Lower lobe of right lung (tissue), 2 donors: Measurements from ENCODE around the gene SHISA5. TPM values are rescaled to one million over a fixed set of nuclear protein-coding genes. Genes with fewer than 3 reads are reported as not detected.

Experiments used
- ATAC-seq, 2 donors: fragments of 200-7000 bp; cut with Tn5 transposase; one replicate each; pipeline ENCODE4 v1.9.1; 2020 to 2022; ENCODE audit warnings: mild to moderate bottlenecking in 2 of 2, moderate library complexity in 2 of 2
- DNase-seq: peaks from one replicate; pipeline ENCODE4 v3.0.0-alpha.2; 2020
- H3K27ac ChIP-seq: fragments of 200-600 bp; one replicate; pipeline ENCODE4 v1.8.0; 2022
- H3K27me3 ChIP-seq: fragments of 200-600 bp; one replicate; pipeline ENCODE4 v1.8.0; 2022; ENCODE audit warnings: low read depth
- H3K36me3 ChIP-seq: fragments of 200-600 bp; one replicate; pipeline ENCODE4 v1.8.0; 2022; ENCODE audit warnings: mild to moderate bottlenecking
- H3K4me1 ChIP-seq: fragments of 200-600 bp; one replicate; pipeline ENCODE4 v1.8.0; 2022
- H3K4me3 ChIP-seq: fragments of 200-600 bp; one replicate; pipeline ENCODE4 v1.8.0; 2022; ENCODE audit warnings: mild to moderate bottlenecking
- H3K9me3 ChIP-seq: fragments of 200-600 bp; one replicate; pipeline ENCODE4 v1.8.0; 2022
- CTCF ChIP-seq: fragments of 200-600 bp; IDR thresholded peaks from one replicate; pipeline ENCODE4 v1.8.0; 2022; ENCODE audit warnings: antibody characterized with exemption, mild to moderate bottlenecking
- intact Hi-C: fragments of 100-400 bp; cut with DNase I; formaldehyde crosslinking; loops from one replicate; pipeline ENCODE4 v1.11.0; 2022
- microRNA-seq: library from miRNA; unstranded; fragments of <30 nt; microRNA quantifications from one replicate; pipeline ENCODE4 v1.2.0, GENCODE V29; 2020; ENCODE audit warnings: borderline number of aligned reads
- total RNA-seq: library from RNA; stranded (reverse); fragmentation: NEBNext Ultra II Directional; extraction: Animal tissue kit (Norgen Biotek cat#: 25700); gene quantifications from one replicate; pipeline ENCODE4 v1.2.1, GENCODE V29; 2021
- donor health status: DM: no; HTN: yes; CAD: no; lungs with severe emphysema.

Gene SHISA5
- total RNA-seq, 1 donor from 2014 or later: 187 TPM

- no peak for ATAC-seq
- Histone ChIP-seq H3K4me3 (no peak overlapping the region), H3K27me3 (no peaks in the 10 kb centered on the region), H3K4me1 (no peaks in the 10 kb centered on the region), H3K36me3 (peaks cover 79% of the 10 kb centered on the region), H3K27ac (no peak overlapping the region), H3K9me3 (no peaks in the 10 kb centered on the region)
- intact Hi-C loops: no loop called here
- no peak for DNase-seq
- TF ChIP-seq CTCF: no peak
These were observed 84.8 kb downstream of the SHISA5 start for GRCh38 chr3:48419149-48419548.

- ATAC-seq (no peak), DNase-seq (no peak)
- H3K36me3 ChIP-seq: peaks cover 81% of the 10 kb centered on the region
- TF ChIP-seq CTCF: no peak
- intact Hi-C loops: no loop called here
- H3K9me3 ChIP-seq: no peaks in the 10 kb centered on the region
- H3K27ac ChIP-seq: no peak overlapping the region
- no peak overlapping the region for H3K4me3 ChIP-seq
- no peaks in the 10 kb centered on the region for H3K27me3 ChIP-seq
- H3K4me1 ChIP-seq: no peaks in the 10 kb centered on the region
These were observed 85.3 kb downstream of the SHISA5 start for GRCh38 chr3:48418651-48419050.

GRCh38 chr3:48418140-48418539, 85.8 kb downstream of the SHISA5 start:
- Histone ChIP-seq H3K4me3 (no peak overlapping the region), H3K36me3 (peaks cover 85% of the 10 kb centered on the region), H3K9me3 (no peaks in the 10 kb centered on the region), H3K4me1 (no peaks in the 10 kb centered on the region), H3K27me3 (no peaks in the 10 kb centered on the region), H3K27ac (no peak overlapping the region)
- DNase-seq (no peak), ATAC-seq (no peak)
- TF ChIP-seq CTCF: no peak
- intact Hi-C loops: no loop called here

Small RNA genes lying within 50 kb of the gene (microRNA-seq; reads per million reads assigned to microRNA genes)
- not detected for gene MIR6823

Other genes starting within 250 kb of the SHISA5 start
- gene NME6, start 202.8 kb downstream of the SHISA5 start, total RNA-seq: 34.7 TPM
- not detected for gene SPINK8, start 170.5 kb downstream of the SHISA5 start, total RNA-seq
- gene FBXW12, start 132.0 kb downstream of the SHISA5 start, total RNA-seq: not detected
- gene PLXNB1, start 74.1 kb downstream of the SHISA5 start, total RNA-seq: 94.3 TPM
- gene CCDC51, start 64.1 kb downstream of the SHISA5 start, total RNA-seq: 8.6 TPM
- gene TMA7, start 63.9 kb downstream of the SHISA5 start, total RNA-seq: 153 TPM
- 5.9 TPM for gene ATRIP, start 57.4 kb downstream of the SHISA5 start, total RNA-seq
- gene PFKFB4, start 52.6 kb upstream of the SHISA5 start, total RNA-seq: 12.9 TPM
- gene UCN2, start 59.6 kb upstream of the SHISA5 start, total RNA-seq: 0.32 TPM
- gene COL7A1, start 91.2 kb upstream of the SHISA5 start, total RNA-seq: 2.6 TPM
- gene UQCRC1, start 105.5 kb upstream of the SHISA5 start, total RNA-seq: 121 TPM
- gene TMEM89, start 117.6 kb upstream of the SHISA5 start, total RNA-seq: not detected
- 20.8 TPM for gene SLC26A6, start 131.3 kb upstream of the SHISA5 start, total RNA-seq
- 1.0 TPM for gene CELSR3, start 158.7 kb upstream of the SHISA5 start, total RNA-seq
- gene NCKIPSD, start 181.7 kb upstream of the SHISA5 start, total RNA-seq: 20.7 TPM
- 56.3 TPM for gene IP6K2, start 213.0 kb upstream of the SHISA5 start, total RNA-seq